NK-92 treated with Interleukin-12 subunit alpha and Interleukin-12 subunit beta, amount 100 ng/mL, for 24 hours (cell line): ENCODE data around the gene MRPL17.

Experiments used
- DNase-seq: peaks from one replicate; lab custom pipeline; 2025; lab: John Stamatoyannopoulos, UW

MRPL17 gene

DNA sequence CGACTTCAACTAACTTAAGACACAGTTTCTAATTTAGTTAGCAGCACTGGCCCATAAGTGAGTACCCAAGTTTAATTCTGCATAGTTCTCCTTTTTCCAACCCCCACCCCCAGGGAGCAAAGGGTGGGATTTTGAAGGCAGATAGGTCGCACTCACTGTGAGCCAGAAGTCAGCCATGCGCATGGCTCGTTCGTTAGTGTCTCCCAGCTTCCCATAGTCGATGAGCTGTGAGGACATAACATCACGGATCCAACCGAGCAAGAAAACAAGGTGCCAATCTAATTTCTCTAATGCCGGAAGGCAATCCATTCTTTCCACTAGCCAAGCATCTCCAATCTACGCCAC, 577 bp downstream of the MRPL17 start:
- DNase-seq, result no peak

DNA sequence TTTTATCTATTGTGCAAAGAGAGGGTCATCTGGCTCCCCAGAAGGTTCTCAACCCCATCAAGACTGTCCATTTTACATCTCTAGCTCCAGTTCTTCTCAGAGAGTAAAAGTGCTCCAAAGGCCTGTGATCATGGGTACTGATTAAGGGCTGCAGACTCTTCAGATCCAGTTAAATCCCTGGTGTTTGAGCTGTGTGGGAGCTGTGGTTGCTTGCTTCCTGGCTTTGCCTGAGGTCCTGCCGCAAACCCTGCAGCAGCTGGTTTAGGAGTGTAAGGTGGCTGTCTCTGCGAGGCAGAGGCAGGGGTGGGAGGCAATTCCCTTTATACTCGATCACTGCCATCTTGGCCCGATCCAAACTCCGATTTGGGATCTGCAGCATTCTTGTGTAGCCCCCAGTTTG, 1.2 kb downstream of the MRPL17 start:
- no peak for DNase-seq

DNA sequence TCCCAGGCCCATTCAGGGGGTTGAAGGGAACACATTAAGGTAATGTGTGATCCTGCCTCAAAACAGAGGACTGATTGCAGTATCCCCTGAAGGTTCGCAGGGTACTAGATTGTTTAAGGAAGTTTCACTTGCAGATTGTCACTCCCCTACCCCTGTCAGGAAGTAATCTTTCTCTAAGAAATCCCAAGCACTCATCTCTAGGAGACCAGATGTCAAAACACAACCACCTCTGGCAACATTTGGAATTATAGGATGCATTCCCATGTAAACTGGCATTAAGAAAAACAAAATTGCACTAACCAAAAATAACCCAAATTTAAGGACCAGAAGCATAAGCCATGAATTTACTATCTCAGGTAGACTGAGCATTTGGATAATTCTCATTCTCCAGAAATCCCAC, 1.6 kb downstream of the MRPL17 start:
- DNase-seq, result no peak

DNA sequence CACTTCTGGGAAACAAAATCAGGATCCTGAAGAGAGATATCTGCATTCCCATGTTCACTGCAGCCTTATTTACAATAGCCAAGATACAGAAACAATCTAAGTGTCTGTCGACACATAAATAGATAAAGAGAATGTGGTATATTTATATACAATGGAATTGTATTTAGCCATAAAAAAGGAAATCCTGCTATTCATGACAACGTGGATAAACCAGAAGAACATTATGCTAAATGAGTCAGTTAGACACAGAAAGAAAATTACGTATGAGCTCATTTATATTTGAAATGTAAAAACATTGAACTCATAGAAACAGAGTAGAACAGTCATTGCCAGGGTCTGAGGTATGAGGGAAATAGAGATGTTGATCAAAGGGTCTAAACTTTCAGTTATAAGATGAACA, 6.1 kb downstream of the MRPL17 start:
- no peak for DNase-seq

DNA sequence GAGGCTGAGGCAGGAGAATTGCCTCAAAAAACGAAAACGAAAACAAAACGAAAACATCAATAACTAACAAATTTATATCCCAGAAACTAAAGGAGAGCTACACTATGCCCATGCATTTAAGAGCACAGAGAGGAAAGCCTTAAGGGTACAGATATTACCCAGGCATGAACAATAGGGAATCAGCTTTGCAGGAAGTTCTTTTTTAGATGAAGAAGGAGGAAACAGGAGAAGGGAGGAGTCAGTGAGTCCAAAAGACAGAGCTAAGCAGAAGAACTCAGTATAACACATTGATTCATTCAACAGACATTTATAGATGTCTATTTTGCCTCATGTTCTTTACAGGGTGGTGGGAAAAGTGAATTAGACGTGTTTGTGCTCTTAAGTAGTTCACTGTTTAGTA, 8.3 kb downstream of the MRPL17 start:
- DNase-seq, result no peak

DNA sequence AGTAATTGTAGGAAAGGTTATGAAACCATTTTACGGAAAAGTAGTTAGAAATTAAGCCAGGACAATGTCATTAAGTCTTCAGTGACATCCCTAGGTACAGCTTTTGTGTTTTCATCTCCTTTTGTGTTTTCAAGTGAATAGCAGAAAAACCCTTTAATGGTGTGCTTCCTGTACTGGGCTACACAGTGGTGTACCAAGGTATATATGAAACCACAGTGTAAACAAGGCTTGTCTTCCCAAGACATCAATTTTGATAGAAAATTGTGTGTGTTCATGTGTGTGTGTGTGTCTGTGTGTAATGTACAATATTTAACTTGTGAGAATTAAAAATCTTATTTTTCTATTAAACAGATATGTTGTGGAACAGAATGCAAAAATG, 8.9 kb downstream of the MRPL17 start:
- no peak for DNase-seq

DNA sequence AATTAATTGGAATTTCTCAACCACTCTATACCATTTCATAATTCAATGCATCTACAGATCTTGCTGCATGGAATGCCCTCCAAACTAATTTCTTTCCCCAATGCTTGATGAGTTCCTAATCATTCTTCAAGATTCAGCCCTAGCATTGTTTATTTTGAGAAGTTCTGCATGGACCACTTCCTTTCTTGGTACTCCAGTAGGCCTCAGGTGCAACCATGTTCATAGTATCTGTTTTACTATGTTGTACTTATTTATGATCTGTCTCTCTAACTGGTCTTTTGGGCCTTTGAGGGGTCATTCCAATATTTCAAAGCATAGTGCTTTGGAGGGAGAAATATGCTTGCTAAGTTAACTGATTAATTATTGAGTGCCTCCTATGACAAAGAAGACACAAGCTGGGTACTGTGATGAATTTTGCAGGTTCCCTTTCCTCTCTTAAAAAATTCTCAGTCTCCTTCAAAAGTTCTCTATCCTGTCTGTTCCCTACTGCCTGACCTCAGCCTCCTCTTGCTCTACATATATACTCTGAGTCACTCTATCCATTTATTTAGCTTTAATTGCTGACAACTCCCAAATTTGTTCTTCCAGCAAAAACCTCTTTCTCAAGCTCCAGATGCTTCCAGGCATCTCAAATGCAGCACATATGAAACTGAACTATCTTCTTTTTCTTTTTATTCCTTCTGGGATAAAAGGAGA, 9.5 kb downstream of the MRPL17 start:
- DNase-seq, result no peak

DNA sequence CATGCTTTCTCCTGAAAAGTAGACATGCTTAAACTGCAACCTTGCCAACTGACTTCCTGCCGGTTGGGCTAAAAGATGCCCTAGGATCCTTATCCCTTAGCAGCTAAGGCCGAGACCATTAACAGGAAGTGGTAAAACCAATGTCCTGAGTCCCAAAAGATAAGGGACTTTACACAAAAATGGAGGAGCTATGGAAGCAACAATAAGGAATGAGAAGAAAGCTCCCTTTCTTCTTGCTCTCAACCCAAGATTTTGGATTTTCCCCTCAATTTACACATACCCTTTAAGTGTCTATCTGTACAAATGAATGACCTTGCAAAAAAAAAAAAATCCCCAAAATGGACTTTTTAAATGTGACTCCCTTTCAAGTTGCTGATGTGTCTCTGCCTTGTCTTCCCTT, 11.1 kb downstream of the MRPL17 start:
- DNase-seq, result no peak

DNA sequence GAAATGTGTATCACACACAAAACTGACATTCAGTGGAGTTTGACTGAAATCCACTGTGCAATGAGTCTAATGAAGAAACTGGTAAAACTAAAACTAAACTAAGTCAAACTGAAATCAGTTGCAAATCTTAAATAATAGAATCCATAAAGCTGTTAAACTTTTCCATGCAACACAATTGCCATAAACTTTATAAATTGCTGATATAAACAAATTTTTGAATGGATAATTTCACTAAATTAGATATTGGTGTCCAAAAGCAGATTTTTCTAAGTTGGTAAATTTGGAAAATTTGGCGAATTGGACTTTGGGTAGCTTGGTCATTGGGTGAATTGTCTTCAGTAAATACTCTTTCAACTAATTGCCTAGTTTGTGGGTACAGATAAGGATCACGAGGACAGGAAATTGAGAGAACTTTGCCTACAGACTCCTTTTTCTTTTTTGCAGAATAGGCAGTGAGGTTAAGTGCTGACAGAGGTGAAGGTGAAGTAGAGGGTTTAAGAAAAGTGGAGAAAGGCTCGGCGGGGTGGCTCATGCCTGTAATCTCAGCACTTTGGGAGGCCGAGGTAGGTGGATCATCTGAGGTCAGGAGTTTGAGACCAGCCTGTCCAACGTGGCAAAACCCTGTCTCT, 12.8 kb downstream of the MRPL17 start:
- DNase-seq, result no peak

DNA sequence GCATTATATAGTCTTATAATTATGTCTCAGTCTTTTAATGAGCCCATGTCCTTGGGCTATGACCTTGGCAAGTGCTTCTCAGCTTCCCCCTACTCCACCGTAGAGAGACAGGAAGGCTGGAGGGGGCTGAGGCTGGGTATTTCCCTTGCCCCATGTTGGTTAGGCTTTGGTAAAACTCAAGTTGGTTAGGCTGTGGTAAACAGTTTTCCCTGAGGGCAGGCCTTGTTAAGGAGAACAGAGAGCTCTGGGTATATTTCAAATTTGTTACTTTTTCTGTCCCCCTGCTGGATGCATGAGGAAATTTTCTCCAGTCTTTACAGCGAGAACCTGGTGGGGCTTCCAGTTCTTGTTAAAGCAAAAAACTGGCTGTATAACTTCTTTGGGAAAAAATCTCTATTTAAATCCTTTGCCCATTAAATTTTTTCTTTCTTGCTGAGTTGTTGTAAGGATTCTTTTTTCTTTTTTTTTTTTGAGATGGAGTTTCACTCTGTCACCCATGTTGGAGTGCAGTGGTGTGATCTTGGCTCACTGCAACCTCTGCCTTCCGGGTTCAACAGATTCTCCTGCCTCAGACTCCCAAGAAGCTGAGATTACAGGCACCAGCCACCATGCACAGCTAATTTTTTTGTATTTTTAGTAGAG, 15.3 kb downstream of the MRPL17 start:
- peak; percentile 19 for DNase-seq

DNA sequence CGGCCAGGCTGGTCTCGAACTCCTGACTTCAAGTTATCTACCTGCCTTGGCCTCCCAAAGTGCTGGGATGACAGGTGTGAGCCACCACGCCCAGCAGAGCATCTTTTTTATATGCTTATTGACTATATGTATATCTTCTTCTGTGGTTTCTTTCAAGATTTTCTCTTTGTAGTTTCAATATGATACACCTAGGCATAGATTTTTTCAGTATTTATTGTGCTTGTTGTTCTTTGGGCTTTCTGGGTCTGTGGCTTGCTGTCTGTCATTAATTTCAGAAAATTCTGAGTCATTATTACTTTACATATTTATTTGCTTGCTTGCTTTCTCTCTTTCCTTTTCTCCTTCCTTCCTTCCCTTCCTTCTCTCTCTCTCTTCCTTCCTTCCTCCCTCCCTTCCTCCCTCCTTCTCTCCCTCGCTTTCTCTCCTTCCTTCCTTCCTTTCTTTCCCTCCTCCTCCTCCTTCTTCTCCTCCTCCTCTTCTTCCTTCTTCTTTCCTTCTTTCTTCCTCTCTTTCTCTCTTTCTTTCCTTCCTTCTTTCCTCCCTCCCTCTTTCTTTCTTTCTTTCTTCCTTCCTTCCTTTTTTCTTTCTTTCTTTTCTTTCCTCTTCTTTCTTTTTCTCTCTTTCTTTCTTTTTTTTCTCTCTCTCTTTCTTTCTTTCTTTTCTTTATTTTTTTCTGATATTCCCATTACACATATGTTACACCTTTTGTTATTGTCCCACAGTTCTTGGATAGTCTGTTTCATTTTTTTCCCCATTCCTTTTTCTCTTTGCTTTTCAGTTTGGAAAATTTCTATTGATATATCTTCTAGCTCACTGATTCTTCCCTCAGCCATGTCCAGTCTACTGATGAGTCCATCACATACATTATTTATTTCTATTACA, 16.6 kb downstream of the MRPL17 start:
- no peak for DNase-seq

DNA sequence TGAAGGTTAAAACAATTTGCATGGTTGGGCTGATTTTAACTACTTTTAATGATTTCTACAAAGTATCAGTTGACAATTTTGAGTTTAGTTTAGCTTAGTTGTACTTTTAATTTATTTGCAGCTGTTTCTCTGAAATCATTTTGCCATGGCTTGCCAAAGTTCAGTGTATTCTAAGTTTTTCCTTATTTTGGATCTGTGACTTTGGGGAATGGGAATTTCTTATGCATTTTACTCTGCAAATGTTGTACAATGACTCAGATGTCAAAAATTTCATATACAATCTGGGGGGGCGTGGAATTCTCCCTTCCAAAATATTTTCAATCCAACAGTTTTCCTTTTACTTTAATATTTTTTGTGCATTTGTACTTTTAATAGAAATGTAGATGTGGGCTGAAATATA, 18.6 kb downstream of the MRPL17 start:
- DNase-seq, result no peak

DNA sequence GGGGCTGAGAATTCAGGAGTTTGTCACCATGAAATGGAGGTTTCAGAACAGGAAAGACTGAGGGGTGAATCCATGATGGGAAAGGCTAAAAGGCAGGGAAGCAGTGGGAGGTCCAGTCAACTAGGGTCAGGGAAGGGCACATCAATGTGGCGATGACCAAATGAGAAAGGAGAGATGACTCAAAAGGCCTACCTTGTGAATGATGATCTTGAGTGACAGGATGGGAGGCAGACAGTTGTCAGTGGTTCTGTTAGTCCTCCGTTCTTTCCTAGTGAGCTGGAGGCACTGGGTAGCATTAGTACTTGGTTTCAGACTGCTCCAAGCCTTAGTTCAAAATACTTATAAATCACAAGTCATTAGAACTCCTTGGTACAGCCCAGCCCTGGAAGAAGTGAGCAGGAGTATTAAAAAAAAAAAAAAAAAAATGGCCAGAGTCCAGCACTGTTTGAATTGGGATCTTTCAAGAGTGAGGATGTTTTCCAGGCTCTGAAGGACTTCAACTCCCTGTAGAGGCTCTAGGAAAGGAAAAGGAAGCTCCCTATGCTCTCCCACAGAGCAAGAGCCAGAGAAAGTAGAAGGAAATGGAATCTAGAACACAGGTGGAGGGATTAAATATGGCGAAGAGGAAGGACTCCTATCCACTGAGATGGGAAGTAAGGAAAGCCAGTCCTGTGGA, 19.2 kb downstream of the MRPL17 start:
- DNase-seq, result no peak

DNA sequence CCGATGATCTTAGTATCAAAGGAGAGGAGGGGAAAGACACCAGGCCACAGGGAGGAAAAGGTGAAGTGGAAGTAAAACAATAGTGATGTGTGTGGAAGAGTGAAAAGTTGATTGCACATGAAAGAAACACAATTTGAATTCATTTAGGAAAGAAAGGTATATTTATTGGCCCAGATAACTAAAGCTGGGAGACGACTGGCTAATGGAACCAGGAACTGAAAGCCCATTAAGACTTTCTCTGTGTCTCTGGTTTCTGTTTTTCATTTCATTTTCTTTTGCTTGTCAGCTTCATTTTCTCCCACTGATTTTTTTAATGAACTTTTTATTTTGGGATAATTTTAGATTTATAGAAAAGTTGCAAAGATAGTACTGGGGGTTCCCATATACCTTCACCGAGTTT, 22.4 kb downstream of the MRPL17 start:
- DNase-seq, result no peak

DNA sequence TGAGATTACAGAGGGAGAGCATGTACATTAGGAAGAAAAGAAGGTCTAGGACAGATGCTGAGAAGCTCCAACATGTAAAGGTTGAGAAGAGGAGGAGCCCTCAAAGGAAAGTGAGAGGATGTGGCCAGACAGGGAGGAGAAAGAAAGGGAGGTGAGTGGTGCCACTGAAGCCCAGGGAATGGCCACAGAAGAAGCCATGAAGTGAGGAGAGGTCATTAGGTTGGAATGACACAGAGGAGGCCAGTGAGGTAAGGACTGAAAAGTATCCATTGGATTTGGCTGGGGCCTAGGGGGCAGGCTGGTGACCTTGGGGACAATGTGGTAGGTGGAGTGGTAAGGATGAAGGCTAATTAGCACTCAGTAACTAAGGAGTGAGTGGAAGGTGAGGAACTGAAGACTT, 24.5 kb downstream of the MRPL17 start:
- no peak for DNase-seq

DNA sequence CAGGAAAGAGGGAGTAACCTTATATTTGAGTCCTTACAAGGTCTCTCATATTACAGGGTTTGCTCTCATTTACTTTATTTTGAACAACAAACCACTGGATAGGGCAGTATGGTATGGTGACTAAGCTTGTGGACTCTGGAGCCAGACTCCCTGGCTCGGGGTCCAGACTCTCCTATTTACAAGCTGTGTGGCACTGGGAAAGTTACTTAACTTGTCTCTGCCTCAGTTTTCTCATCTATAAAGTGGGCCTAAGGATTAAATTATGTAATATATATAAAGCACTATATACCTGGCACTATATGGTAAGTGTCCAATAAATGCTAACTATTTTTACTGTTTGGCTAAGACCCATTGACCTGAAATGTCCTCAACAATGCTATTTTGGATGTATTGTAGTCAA, 25.8 kb downstream of the MRPL17 start:
- no peak for DNase-seq

DNA sequence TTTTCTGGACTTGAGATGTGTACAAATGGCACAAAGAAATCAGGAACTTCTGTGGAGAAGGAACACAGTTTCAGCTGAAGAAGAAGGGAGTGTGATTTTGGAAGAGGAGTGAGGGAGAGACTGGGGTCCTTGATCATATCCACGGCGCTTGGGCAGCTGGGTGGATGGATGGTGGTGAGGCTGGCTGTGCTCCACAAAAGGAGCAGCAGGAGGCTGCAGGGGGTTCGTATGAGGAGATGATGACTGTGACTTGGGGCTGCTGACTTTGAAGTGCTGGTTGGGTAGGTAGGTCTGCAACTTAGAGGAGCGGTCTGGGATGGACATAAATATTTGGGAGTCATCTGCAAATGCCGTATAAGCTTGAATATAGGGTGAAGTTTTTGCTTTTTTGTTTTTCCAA, 26.2 kb downstream of the MRPL17 start:
- no peak for DNase-seq

DNA sequence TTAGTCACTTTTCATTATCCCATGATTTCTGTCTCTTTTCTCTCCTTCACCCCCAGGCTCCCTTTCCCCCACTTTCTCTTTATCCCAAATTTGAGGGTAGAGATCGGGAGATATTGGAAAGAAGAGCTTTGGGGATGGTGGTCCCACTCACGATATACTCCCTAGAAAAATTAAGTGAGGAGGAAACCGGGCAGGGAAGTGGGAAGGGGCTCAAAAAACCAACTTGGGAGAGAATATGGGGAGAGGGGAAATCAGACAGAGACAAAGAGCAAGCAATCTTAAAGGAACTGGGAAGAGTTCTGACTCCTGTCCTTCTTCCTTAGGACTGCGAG, 26.6 kb downstream of the MRPL17 start:
- DNase-seq, result no peak

DNA sequence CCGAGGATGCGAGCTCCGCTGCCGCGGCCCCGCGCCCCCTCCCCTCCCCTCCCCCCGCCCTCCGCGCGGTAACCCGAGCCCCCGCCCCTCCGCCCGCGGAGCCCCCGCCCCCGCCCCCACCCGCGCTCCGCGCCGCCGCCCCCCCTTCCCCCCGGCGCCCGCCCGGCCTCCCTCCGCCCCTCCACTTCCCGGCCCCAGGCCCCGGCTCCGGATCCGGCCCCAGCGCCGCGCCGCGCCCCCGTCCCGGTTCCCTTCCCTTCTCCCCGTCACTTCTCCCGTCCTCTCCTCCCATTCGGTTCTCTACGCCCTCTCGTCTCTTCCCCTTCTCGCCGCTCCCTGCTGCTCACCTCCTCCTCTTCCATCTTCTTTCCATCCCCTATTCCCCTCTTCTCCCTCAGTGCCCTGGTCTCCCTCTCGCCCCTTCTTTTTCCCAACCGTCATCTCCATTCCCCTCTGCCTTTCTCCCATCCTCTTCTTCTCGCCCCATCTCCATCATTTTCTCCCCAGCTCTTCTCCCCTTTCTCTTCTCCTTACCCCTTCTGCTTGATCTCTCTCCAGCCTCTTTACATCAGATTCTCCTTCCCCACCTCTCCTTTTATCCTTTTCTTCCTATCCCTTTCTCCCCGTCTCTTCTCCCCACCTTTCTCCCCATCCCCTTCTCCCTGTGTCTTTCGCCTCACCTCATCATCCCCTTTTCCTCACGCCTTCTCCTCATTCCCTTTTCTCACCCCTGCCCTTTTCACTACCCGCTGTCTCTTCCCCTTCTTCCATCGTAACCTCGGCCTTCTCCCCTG, 27.2 kb downstream of the MRPL17 start, which contains the start of gene DCHS1:
Gene DCHS1, minus strand, starts transcription at position 20 of the 794 bp plus-strand sequence. CDS start 14,196 bp downstream, outside the sequence.
- DNase-seq, result no peak

DNA sequence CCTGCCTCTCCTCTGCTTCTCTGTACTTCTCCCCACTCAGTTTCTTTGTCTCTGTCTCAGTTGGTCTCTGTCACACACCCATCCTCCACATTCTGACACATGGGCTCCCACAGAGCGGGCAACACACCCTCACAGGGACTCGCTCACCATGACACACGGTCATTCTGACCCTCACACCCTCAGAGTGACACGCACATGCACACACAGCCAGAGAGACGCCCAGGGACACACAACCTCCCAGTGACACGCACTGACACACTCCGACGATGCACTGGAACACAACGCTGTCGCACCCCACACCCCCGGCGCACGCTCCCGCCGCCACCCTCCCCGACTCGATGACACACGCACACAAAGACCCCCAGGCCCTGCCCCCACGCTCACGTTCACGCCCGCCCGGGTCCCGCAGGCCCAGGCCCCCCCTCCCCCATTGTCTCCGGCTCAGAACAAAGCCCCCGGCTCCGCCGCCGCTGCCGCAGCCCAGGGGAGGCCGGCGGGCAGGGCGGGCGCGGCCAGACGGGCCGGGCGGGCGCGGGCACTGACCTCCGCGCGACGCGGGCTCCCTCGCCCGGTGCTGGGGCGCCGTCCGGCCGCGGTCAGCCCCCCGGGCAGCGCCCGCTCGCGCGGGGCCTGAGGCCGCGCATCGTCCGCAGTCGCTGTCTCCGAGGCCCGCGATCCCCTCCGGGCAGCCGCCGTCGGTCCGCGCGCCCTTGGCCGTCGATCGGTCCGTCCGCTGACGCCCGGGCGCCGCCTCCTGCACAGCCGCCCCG, 27.9 kb downstream of the MRPL17 start:
- no peak for DNase-seq
